Stimulated activated CD4-positive, alpha-beta T cell treated with anti-CD3 and anti-CD28 coated beads, Interleukin-4, amount 100 ng/mL, for 48 hours (primary cell): ENCODE measurements around the gene ZNF222.
A peak's percentile ranks its signal among the peaks of the same experiment; 100 is the strongest.

ENCODE experiments used
- DNase-seq, 2 donors: peaks; one replicate each; pipeline ENCODE4 v3.0.0-alpha.2; 2020; ENCODE audit warnings: low read depth in 2 of 2

Gene ZNF222

GRCh38 chr19:44025217-44025936 lies at the start of gene ZNF222:
TSS of gene ZNF222 (plus strand) at chr19:44025379. CDS start at chr19:44025437, 58 bp downstream.
- peak; percentile 59 to 78 for DNase-seq

- no peak for DNase-seq
Measured at GRCh38 chr19:43976732-43977131, 48.4 kb upstream of the ZNF222 start.

GRCh38 chr19:43983544-43983911 lies 41.7 kb upstream of the ZNF222 start:
- no peak for DNase-seq

GRCh38 chr19:43983912-43984686 lies 41.1 kb upstream of the ZNF222 start, which contains the start of gene ZNF155:
TSS of gene ZNF155 (plus strand) at chr19:43984188. CDS start at chr19:43988544, 4,356 bp downstream.
- peak; percentile 47 to 57 for DNase-seq

GRCh38 chr19:43984687-43985000 lies 40.5 kb upstream of the ZNF222 start:
- DNase-seq: no peak

GRCh38 chr19:43997631-43998290 lies 27.4 kb upstream of the ZNF222 start:
- no peak for DNase-seq

- DNase-seq: no peak
Measured at GRCh38 chr19:44002212-44002565, 23.0 kb upstream of the ZNF222 start.

GRCh38 chr19:44002566-44003460 lies 22.4 kb upstream of the ZNF222 start, which contains the start of gene ZNF230:
TSS of gene ZNF230 (plus strand) at chr19:44002957. CDS start at chr19:44007079, 4,122 bp downstream.
- DNase-seq: peak; percentile 58 to 76

- no peak for DNase-seq
Measured at GRCh38 chr19:44003461-44004009, 21.6 kb upstream of the ZNF222 start.

GRCh38 chr19:44005973-44006372 lies 19.2 kb upstream of the ZNF222 start:
- DNase-seq: no peak

- DNase-seq: no peak
Measured at GRCh38 chr19:44007473-44007872, 17.7 kb upstream of the ZNF222 start.

- no peak for DNase-seq
Measured at GRCh38 chr19:44010468-44010867, 14.7 kb upstream of the ZNF222 start.

GRCh38 chr19:44019498-44019897 lies 5.7 kb upstream of the ZNF222 start:
- no peak for DNase-seq

GRCh38 chr19:44021221-44021620 lies 4.0 kb upstream of the ZNF222 start:
- no peak for DNase-seq

GRCh38 chr19:44024900-44025216 lies 321 bp upstream of the ZNF222 start:
- no peak for DNase-seq

GRCh38 chr19:44026622-44027021 lies 1.4 kb downstream of the ZNF222 start:
- DNase-seq: no peak

GRCh38 chr19:44032001-44032610 lies 6.9 kb downstream of the ZNF222 start:
- DNase-seq: no peak

- DNase-seq: no peak
Measured at GRCh38 chr19:44042147-44042546, 17.0 kb downstream of the ZNF222 start.

GRCh38 chr19:44050740-44051649 lies 25.8 kb downstream of the ZNF222 start:
- DNase-seq: no peak
